ENCODE data around the gene FRRS1. TPM values are rescaled to one million over a fixed set of nuclear protein-coding genes. Genes with fewer than 3 reads are reported as not detected.

FRRS1 gene
- total and polyA plus RNA-seq, 2 of the 4 experiments (the other 2 are of a cell fraction): 3.8 to 23.5 TPM

DNA sequence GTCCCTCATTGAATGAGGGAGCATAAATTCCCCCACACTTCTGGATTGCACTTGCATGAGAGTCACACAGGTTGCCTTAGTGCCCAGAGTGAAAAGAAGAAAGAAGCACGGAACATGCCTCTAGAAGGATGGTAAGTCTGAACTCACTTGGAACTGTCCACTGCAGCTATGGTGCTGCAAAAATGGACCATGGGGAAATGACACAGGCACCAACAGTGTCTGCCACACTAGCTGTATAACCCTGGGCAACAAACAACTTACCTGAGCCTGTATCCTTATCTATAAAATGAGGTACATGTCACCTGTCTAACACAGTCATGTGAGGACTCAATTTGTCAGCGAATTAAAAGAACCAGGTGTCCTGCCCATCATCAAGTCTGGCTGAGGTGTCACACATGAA lies 69.8 kb downstream of the FRRS1 start:
- peaks cover 2% of the 10 kb centered on the region; the same call in 1 of the 2 replicates for H3K9me3 ChIP-seq (ENCODE audit: control insufficient read depth, insufficient read depth, low read length)
- no peak overlapping the region for H3K4me3 ChIP-seq (ENCODE audit: insufficient read depth, low read depth, low read length)
- no peak overlapping the region for H3K56ac ChIP-seq (ENCODE audit: extremely low read depth, insufficient read depth, low read length)
- in situ Hi-C loops (cut with MboI; ENCODE audit: low sequenced_read_pairs) (no loop called here), intact Hi-C loops (cut with micrococcal nuclease) (no loop called here), dilution Hi-C loops (cut with HindIII; ENCODE audit: low sequenced_read_pairs, unreplicated experiment) (no loop called here)
- no peak for DNase-seq
- no peaks in the 10 kb centered on the region for H3K9me1 ChIP-seq (ENCODE audit: insufficient read depth, low read length)
- H3K27me3 ChIP-seq (ENCODE audit: control insufficient read depth, insufficient read depth, low read length): 0 out of 2 replicates have a peak, but pooled peaks cover 2% of the 10 kb centered on the region
- no peaks in the 10 kb centered on the region for H3K4me1 ChIP-seq (ENCODE audit: control insufficient read depth, insufficient read depth, low read length)
- H3K4ac ChIP-seq (ENCODE audit: low read depth, low read length): no peak overlapping the region
- H4K5ac ChIP-seq (ENCODE audit: low read depth, low read length): no peak overlapping the region
- H4K8ac ChIP-seq (ENCODE audit: low read depth in 2 of 2, low read length in 2 of 2): no peak overlapping the region
- no peak overlapping the region for H3K4me2 ChIP-seq (ENCODE audit: low read depth, low read length)
- no peak overlapping the region for H3K14ac ChIP-seq (replicated peaks; ENCODE audit: low read depth, low read length)
- ChIA-PET POLR2A (ENCODE audit: unreplicated experiment) (no interaction called here), CTCF (no interaction called here)
- no peaks in the 10 kb centered on the region for H4K20me1 ChIP-seq (ENCODE audit: insufficient read depth, low read length)
- no peak overlapping the region for H3K9ac ChIP-seq (ENCODE audit: low read depth, low read length)
- no peak overlapping the region for H3K23ac ChIP-seq (ENCODE audit: low read depth, low read length)
- H3K36me3 ChIP-seq (ENCODE audit: control insufficient read depth, insufficient read depth, low read length): no peaks in the 10 kb centered on the region
- H2AK5ac ChIP-seq (ENCODE audit: low read depth, low read length): no peak overlapping the region
- no peak overlapping the region for H2BK120ac ChIP-seq (ENCODE audit: low read depth, low read length)
- ATAC-seq (ENCODE audit: low read depth): no peak
- H2BK20ac ChIP-seq (ENCODE audit: low read depth, low read length): no peak overlapping the region
- H3K18ac ChIP-seq (ENCODE audit: low read depth, low read length): no peak overlapping the region
- no peak overlapping the region for H2BK15ac ChIP-seq (ENCODE audit: low read depth, low read length)
- no peak overlapping the region for H2AFZ ChIP-seq (replicated peaks; ENCODE audit: low read length, poor library complexity)
- no peak overlapping the region for H2BK5ac ChIP-seq (ENCODE audit: low read depth, low read length, poor library complexity, severe bottlenecking)
- WGBS, 2 experiments (ENCODE audit: extremely low coverage in 2 of 2, insufficient read length in 1 of 2): 0% methylated on average over 1 of the region's 2 CpGs; no CpG with 5 or more reads in 1 of the 2 experiments
- no peak overlapping the region for H3K27ac ChIP-seq (ENCODE audit: insufficient read depth, low read length)
- no peak overlapping the region for H2AK9ac ChIP-seq (replicated peaks; ENCODE audit: low read depth, low read length, poor library complexity)
- no TSS peak for BruUV-seq (replicated peaks)
- TF ChIP-seq CEBPB (IDR thresholded peaks at IDR 0.05; ENCODE audit: low read depth, low read length): no peak
- TF ChIP-seq POLR2A (IDR thresholded peaks at IDR 0.05; ENCODE audit: low read depth, low read length): no peak
- no peak for TF ChIP-seq NFE2L2 (IDR thresholded peaks at IDR 0.05; ENCODE audit: low read depth, low read length)
- TF ChIP-seq, protein P1, sequence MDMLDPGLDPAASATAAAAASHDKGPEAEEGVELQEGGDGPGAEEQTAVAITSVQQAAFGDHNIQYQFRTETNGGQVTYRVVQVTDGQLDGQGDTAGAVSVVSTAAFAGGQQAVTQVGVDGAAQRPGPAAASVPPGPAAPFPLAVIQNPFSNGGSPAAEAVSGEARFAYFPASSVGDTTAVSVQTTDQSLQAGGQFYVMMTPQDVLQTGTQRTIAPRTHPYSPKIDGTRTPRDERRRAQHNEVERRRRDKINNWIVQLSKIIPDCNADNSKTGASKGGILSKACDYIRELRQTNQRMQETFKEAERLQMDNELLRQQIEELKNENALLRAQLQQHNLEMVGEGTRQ (IDR thresholded peaks at IDR 0.05; ENCODE audit: low read depth, low read length): no peak
- no peak for TF ChIP-seq SMC3 (IDR thresholded peaks at IDR 0.05; ENCODE audit: low read depth, low read length)
- no peak for TF ChIP-seq MAFK (IDR thresholded peaks at IDR 0.05; ENCODE audit: low read depth, low read length)
- no peak for TF ChIP-seq FOS (IDR thresholded peaks at IDR 0.05; ENCODE audit: low read depth, low read length)
- TF ChIP-seq RFX5 (IDR thresholded peaks at IDR 0.05; ENCODE audit: low read depth, low read length): no peak
- no peak for TF ChIP-seq CHD1 (IDR thresholded peaks at IDR 0.05; ENCODE audit: low read depth, low read length)
- no peak for TF ChIP-seq MAZ (IDR thresholded peaks at IDR 0.05; ENCODE audit: borderline replicate concordance, low read depth, low read length)
- TF ChIP-seq RCOR1 (IDR thresholded peaks at IDR 0.05; ENCODE audit: insufficient replicate concordance, low read length): no peak
- no peak for TF ChIP-seq CTCF (conservative IDR thresholded peaks at IDR 0.05; ENCODE audit: low read depth, low read length)
- TF ChIP-seq MXI1 (IDR thresholded peaks at IDR 0.05; ENCODE audit: borderline replicate concordance, low read depth, low read length): no peak
- no peak for TF ChIP-seq BHLHE40 (IDR thresholded peaks at IDR 0.05; ENCODE audit: low read depth, low read length)
- TF ChIP-seq RAD21 (IDR thresholded peaks at IDR 0.05; ENCODE audit: low read length): no peak
- H4K91ac ChIP-seq (ENCODE audit: insufficient read depth, low read depth, low read length): no peak overlapping the region
- H3K79me1 ChIP-seq (ENCODE audit: low read depth in 1 of 2, low read length in 2 of 2): no peaks in the 10 kb centered on the region

Measured in IMR-90 (cell line).